Islet of Langerhans (tissue), 1 donor: Measurements from ENCODE around the gene HOXA7.

Experiments used
- FAIRE-seq: peaks from one replicate; lab custom pipeline; 2011; peaks lifted over from hg19 to GRCh38; lab: Jason Lieb, UNC

Gene HOXA7

DNA sequence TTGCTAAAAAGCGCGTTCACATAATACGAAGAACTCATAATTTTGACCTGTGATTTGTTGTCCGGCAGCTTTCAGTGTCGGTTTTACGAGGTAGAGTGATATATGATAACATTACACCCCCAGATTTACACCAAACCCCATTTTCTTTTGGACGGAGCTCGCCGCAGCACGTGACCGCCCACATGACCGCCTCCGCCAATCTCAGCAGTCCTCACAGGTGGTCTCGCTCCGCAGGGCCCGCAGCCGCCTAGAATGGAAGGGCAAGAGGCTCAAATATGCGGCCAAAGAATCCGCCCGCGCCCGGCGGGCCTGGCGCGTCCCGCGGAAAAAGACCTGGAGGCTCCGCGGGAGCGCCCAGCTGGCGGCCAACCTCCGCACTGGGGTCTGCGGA, at the start of gene HOXA7:
TSS of gene HOXA7 (minus strand) at position 168 of the 391 bp plus-strand sequence. CDS start at position 38, 130 bp downstream.
- FAIRE-seq: no peak

DNA sequence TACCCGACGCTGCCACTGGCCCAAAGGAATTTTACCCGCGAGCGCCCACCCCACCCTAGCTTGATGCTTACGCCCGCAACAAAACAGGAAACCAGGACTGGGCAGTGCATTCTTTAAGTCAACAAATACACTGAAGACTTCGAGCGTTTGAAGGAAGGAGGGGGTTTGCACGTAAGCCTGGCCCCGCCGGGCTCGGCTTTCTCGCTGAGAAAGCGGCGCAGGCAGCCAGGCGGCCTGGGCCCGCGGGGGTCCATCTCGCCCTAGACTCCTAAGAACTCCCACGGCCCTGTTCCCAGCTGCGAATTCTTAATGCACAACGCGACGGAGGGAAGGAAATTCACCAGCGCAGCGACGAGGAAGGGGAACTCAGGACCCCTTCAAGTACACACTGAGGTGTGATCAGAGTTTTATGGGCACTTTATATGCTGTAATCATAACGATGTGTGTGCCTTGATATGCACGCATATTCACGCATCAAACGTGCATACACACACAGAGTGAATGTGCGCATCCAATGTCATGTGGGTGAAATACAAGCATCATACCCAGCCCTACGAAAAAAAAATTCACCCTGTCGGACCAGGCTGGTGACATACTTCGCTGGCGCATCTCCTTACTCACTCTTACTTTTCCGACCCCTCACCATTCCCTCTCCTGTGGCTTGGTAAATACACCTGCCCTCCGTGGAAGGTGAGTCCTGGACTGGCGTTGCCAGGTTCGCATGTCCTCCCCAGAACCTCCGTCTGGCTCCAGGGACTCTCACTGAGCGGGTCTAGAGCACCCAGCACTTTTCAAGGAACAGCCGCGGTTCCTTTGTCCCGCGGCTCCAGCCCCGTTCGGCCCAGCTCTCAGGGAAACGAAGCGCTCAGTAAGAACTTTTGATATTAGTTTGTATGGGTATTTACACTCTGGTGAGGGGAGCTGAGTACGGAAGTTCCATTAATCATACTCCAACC, 49.1 kb upstream of the HOXA7 start:
- FAIRE-seq: no peak

DNA sequence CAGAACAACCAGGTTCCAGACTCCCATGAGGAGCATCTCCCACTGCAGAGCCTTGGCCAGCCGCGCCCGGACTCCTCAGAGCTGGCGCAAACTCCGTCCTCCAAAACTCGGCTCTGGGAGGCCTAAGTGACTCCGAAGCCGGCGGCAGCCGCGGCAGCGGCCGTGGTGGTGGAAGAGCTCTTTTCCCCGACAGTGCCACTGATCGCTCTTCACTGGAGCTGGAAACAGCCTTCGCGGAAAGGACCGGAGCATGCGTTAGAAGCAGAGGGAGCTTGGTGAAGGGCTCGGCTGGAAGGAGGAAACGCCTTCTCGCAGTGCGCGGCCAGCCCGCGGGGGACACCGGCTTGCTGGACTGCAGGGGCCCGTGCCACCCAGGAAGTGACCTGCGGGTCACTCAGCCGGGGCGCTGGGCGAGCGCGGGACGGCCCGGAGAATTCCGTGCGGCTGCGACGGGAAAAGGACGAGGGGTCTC, 48.4 kb upstream of the HOXA7 start:
- no peak for FAIRE-seq

DNA sequence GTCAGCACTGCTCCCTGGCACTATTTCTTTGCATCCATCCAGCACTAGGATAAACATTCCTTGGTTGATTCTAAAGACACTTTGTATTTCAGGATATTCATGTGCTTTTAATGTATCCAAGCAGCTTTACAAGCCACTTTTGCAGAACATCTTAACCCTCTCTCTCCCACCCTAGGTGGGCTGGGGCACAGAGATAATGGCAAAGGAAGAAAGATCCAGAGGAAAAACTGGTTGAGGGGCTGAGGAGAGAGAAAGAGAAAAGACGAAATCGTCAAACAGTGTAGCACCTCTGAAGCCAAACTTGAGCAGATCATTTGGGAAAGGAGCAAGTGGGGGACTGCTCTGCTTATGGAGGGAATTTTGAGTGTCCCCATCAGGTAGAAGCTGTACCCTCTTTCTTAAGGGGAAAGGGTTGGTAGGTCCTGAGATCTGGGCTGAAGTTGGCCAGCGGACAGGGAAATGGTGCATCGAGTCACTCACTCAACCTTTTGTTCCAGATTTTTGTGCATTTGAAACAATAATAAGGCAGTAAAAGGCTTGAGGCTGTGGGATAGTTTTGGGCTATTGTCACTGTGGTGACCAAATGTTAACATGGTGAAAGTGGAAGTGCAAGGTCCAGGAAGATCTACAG, 47.6 kb upstream of the HOXA7 start:
- FAIRE-seq: no peak

GRCh38 chr7:27203365-27203953, 47.0 kb upstream of the HOXA7 start:
- FAIRE-seq: no peak

- FAIRE-seq: no peak
Measured at GRCh38 chr7:27202862-27203134, 46.3 kb upstream of the HOXA7 start.

GRCh38 chr7:27202018-27202861, 45.8 kb upstream of the HOXA7 start:
- FAIRE-seq: no peak

DNA sequence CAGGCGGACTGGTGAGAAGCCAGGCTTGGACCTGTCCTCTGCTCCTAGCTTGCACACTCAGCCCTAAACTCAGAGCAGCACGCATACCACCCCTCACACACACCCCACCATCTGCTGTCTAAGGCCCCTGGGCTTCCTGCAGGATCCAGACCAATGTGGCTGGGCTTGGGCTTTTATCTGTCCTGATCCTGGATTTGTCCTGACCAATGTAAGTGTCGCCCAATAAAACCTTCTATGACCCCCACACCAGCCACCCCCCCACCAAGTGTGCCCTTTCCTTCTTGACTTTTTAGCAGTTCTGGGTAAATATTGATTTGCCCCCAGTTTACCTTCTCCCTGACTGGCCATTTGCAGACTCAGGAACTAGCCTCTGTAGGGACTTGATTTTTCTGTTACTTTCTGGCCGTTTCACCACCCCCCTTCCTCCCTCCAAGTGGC, 45.1 kb upstream of the HOXA7 start:
- FAIRE-seq: no peak

- no peak for FAIRE-seq
Measured at GRCh38 chr7:27200761-27201579, 44.5 kb upstream of the HOXA7 start.

GRCh38 chr7:27199849-27200760, 43.6 kb upstream of the HOXA7 start, which contains the start of gene HOXA13:
HOXA13 (minus strand) TSS chr7:27200091; CDS start chr7:27200077, 14 bp downstream.
- no peak for FAIRE-seq

GRCh38 chr7:27198871-27199801, 42.7 kb upstream of the HOXA7 start:
- FAIRE-seq: no peak

GRCh38 chr7:27198138-27198841, 41.8 kb upstream of the HOXA7 start:
- FAIRE-seq: no peak

GRCh38 chr7:27197137-27198042, 40.9 kb upstream of the HOXA7 start:
- FAIRE-seq: no peak

- FAIRE-seq: peak; percentile 95
Measured at GRCh38 chr7:27196287-27196767, 39.9 kb upstream of the HOXA7 start.

GRCh38 chr7:27194686-27195379, 38.4 kb upstream of the HOXA7 start:
- no peak for FAIRE-seq

DNA sequence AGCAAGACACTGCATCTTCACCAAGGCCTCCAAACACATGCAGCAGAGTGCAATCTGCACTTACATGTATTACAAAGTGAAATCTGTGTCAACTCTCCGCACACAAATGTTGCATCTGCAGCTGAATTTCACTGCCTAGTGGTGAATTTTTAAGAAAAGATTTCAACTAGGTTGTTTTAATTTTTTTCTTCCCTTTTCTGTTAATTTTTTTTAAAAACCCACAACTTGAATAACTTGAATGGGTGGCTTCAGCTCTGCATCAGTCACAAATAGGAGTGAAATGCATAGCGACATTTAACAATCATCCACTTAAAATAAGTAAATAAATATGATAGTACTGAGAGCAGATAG, 37.5 kb upstream of the HOXA7 start:
- no peak for FAIRE-seq
